Epidermal melanocyte (primary cell): ENCODE results near the gene CACNA1C.

Experiments used
- DNase-seq: peaks from one replicate; pipeline ENCODE4 v3.0.0; 2011; ENCODE audit warnings: low spot score; ENCODE audit not compliant: insufficient read length

Gene CACNA1C

GRCh38 chr12:2614341-2614740, 561.6 kb downstream of the CACNA1C start:
- no peak for DNase-seq

GRCh38 chr12:2615665-2616402, 563.0 kb downstream of the CACNA1C start:
- DNase-seq = no peak

- DNase-seq = no peak
These were observed 564.0 kb downstream of the CACNA1C start for GRCh38 chr12:2616763-2617162.

DNA sequence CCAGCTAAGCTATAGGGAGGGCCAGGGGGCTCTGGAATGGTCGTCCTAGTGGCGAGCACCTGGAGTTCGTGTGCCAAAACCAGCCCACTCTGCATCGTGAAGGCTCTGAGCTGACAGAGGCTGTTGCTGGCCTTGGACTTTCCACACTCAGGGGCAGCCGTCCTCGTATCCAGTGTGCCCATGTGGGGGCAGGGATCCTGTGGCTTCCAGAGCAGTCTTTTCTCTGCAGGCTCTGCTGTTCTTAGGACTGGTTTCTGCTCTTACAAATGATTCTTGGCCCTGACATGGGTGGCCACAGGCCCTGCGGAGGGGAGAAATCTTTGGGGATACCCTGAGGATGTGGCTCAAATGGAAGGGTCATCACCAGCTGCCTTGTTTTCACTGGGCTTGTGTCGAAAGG, 564.6 kb downstream of the CACNA1C start:
- no peak for DNase-seq

GRCh38 chr12:2618291-2618995, 565.7 kb downstream of the CACNA1C start:
- DNase-seq = no peak

- DNase-seq = no peak
These were observed 566.3 kb downstream of the CACNA1C start for GRCh38 chr12:2619136-2619535.

- no peak for DNase-seq
These were observed 569.7 kb downstream of the CACNA1C start for GRCh38 chr12:2622460-2622859.

- DNase-seq = no peak
These were observed 570.7 kb downstream of the CACNA1C start for GRCh38 chr12:2623472-2623871.

DNA sequence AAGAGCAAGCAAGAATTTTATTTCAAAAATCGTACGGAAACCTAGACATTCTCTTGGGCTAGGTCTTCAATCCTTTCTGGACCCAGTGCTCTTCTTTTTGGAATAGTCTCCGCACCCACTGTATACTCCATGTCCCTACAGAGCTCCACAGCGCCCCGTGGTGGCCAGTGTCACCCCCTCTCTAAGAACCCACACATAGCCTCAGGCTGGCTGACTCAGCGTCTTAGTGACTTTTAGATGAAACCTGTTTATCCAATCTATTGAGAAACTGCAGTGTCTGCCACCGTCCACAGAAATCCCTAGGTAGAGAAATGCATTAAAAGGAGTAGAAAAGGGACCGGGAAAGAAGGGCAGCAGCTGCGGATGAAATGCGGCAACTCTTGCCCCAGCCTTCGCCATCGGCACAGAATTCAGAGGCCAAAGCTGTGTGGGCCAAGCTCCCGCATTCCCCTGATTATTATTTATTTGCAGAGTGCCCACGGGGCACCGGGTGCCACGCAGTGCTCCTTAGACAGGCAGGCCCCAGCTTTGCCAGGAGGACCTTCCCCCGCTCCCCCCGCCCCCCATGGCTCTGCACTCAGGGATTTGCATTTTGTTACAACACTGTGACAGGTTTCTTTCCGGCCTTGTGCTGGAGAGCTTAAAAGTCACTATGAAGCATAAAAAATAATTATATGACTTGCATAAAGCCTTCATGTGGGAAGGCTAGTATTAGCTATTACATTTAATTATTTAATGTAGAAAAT, 571.9 kb downstream of the CACNA1C start:
- DNase-seq = no peak

DNA sequence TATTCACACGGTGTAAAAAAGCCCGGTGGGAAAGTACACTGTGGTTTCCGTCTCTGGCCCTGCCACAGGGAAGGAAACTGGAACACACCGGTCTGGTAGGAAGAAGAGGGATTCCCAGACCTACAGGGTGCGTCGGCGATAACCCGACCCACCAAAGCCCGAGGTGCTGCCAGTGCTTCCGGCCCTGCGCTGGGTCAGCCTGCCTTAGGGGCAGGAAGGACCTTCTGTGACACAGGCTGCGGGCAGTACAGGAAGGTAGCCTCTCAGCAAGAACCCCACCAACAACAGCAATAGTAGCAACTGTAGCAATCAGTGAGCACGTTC, 572.5 kb downstream of the CACNA1C start:
- DNase-seq = no peak

DNA sequence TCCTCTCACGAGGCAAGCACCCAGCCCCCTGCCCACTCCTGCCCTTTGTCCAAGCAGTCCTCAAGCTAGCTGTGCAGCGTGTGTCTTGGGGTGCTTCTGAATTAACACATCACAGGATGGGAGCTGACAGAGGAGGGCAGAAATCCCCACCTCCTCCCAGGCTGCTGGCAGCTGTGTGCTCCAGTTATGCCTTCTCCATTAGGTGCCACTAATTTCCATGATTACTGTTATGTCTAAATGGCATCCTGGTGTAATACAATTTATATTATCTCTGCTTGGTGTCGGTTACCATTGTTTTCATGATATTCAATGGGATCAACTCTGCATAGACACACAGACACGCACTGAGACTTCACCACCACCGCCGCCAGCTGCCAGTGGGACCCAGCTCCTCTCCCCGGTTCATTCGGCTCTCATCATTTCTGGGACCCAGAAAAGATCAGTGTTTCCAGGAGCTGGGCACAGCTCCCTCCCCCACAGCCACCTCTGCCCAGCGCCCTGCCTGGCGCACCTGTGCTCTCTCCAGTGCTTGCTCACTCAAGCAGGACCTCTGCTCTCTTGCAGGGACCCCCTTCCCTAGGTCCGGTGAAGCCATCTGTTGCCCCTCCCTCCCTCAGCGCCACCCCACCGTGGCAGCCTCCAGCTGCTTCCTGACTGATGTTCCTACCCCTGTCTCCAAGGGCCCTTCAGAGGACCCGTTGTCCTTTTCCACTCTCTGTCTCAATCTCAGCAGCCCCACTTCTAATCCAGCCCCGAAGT, 574.5 kb downstream of the CACNA1C start:
- DNase-seq = no peak

DNA sequence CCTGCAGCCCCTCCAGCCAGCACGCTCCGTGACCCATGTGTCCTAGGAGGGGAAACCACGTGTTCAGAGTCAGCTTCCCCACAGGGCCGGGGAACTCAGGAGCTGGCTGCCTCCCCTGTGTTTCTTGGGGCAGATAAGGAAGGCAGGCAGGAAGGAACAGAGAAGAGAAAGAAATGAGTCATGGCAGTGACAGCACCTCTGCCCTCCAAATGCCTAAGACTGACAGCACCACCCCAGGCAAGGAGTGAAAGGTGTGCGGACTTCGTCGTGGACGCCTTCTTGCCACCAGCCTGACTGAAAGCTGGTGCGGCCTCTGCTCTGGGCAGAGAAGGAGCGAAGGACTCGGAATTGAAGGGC, 575.0 kb downstream of the CACNA1C start:
- DNase-seq = no peak

DNA sequence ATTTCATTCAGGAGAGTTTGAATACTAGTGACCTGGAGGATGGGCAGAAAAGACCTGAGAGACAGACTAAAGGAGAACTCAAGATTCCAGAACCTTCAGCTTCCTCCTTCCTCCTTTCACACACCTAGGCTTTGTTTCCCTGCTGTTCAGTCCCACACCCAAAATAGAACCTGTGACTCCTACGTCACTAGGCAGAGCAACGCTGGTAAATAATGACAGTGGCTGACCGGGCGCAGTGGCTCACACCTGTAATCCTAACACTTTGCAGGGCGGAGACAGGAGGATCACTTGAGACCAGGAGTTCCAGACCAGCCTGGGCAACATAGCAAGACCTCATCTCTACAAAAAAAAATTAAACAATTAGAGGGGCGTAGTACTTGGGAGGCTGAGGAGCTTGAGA, 575.6 kb downstream of the CACNA1C start:
- no peak for DNase-seq

DNA sequence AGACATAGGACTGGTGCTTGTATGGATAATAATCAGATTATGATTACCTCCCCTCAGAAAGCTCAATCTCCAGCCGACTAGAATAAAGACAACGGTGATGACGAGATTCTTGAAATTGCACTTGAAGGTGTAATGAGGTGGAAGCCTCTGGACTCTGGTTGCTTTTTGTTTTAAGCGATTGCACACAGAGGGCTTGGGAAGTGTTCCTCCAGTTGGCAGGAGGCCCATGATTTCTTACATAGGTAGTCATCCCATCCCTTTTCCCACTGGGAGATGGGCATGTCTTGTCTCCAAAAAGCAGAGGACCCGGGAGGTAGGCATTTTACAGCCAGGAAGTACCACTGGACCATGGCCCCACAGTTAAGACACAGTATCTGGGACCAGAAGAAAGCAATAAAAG, 576.3 kb downstream of the CACNA1C start:
- DNase-seq = no peak

GRCh38 chr12:2631653-2632350, 579.0 kb downstream of the CACNA1C start:
- no peak for DNase-seq

DNA sequence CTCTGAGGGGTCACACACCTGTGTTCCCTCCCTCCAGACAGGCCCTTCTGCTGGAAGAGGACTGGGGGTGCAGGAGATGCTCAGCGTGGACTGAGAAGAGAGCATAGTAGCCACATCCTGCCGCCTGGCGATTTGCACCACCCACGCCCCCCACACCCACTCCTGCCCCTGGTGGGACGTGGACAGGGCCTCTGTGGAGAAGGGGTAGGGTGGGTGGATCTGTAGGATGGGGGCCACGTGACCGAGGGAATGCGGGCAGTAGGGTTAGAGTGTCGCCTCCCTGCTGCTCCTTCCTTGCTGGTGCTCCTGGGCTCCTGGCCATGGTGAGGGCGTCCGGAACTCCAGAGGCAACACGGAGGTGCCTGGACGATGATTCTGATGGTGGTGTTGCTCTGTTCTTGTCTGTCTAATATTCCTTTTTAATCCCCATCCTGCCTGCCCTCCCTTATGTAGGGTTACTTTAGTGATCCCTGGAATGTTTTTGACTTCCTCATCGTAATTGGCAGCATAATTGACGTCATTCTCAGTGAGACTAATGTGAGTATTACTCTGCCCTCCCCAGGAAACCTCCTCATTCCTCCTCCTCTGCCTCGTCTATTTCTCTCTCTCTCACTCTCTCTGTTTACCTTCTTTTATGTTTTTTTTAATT, 580.5 kb downstream of the CACNA1C start:
- no peak for DNase-seq

- no peak for DNase-seq
These were observed 581.0 kb downstream of the CACNA1C start for GRCh38 chr12:2633825-2634200.

DNA sequence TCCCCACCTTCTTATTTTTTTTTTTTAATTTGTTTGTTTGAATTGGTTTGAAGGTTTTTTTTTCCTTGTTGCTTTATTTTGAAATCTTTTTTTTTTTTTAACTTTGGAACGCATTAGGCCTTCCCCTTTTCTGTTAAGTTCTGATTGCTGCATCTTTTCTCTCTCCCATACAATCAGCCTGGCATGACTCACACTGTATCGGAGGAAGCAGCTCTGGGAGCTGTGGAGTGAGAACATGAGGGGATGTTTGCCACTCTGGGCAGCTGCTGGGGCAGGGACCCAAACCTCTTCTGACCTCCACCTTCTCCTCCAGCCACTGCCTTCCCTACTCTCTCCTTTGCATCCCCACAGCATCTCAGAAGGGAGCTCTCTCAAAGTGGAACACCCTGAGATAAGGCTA, 581.7 kb downstream of the CACNA1C start:
- DNase-seq = no peak

DNA sequence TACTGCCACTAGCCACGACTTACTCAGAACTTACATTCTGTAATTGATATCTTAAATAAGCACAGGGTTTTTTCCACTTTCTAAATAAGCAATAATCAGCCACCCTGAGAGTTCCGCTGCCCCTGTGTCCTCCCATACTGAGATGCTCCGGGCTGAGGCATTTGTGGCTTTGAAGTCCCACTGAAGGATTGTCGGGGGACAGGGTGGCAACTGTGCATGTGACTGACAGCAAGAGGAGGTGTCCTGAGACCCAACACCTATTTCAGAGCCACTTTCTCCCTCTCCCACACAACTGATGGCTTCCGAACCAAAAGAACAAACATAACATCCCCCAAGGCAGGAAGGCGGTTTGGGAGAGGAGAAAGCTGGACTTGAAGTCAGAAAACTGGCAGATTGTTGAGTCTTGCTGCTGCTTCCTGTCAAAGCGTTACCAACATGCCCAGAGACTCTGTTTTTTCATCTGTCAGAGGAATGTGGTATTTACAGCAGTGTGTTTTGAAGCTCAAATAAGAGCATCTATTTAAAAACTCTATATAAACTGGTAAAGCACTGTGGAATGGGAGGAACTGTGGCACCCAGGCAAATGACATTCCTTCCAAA, 584.1 kb downstream of the CACNA1C start:
- DNase-seq = no peak

DNA sequence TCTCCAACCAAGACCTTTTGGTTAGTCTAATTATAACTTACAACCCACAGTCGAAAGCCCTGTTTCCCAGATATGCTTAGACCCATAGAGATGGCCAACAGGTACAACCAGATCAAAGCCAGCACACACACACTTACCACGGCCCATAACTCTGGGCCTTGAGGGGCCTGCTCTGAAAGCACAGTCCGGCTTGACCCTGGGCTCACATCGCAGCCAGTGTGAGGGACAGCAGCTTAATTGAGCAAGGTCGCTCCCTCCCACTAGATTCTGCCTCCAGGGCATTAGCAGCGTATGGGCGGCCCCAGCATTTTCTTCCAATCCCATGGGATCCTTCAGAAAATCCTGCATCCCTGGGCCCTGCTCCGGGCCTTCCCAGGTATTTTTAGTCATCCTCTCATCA, 584.6 kb downstream of the CACNA1C start:
- DNase-seq = no peak
